ENCODE data around the gene DLG1. TPM values are rescaled to one million over a fixed set of nuclear protein-coding genes. Genes with fewer than 3 reads are reported as not detected.

DLG1 gene
- total and polyA plus RNA-seq, 9 of the 15 experiments (the other 6 are each of a cell fraction or from before 2014, with no cell fraction given): 9.4 to 63.5 (median 43.6) TPM

DNA sequence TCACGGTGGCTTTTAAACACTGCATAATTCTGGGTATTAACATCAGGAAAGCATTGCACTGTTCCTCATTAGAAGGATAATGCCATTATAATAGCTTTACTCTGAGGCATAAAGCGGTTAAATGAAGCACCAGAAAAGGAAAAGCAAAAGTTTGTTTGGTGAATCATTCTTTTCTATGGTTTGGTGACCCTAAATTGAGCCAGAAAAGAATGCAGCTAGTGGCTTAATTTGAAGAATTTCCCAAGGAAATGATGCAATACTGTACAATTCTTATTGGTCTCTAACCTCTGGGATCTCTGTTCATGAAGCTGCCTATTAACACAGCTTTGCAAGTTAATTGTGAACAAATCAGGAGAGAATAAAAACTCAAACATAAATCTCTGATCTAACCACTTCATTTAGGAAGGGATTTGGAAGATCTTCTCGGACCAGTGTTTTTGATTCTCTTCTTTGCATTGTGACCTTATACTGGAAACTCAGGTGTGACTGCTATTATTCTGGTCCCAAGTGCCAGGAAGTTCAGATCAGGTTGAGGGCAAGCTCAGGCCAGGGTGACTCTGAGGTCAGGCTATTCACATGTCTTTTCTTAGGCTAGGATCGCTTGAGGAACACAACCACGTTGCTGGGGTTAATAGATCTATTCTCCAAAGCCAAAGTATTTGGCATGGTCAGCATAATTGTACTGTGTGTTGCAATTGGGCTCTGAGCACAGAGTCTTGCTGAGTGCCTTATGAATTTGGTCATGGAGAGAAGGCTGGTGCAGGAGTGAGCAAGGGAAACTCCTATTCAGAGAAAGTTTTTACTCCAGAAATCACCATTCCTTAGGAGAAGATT is 11.3 kb upstream of the DLG1 start (continued):
- TF ChIP-seq, protein P1, sequence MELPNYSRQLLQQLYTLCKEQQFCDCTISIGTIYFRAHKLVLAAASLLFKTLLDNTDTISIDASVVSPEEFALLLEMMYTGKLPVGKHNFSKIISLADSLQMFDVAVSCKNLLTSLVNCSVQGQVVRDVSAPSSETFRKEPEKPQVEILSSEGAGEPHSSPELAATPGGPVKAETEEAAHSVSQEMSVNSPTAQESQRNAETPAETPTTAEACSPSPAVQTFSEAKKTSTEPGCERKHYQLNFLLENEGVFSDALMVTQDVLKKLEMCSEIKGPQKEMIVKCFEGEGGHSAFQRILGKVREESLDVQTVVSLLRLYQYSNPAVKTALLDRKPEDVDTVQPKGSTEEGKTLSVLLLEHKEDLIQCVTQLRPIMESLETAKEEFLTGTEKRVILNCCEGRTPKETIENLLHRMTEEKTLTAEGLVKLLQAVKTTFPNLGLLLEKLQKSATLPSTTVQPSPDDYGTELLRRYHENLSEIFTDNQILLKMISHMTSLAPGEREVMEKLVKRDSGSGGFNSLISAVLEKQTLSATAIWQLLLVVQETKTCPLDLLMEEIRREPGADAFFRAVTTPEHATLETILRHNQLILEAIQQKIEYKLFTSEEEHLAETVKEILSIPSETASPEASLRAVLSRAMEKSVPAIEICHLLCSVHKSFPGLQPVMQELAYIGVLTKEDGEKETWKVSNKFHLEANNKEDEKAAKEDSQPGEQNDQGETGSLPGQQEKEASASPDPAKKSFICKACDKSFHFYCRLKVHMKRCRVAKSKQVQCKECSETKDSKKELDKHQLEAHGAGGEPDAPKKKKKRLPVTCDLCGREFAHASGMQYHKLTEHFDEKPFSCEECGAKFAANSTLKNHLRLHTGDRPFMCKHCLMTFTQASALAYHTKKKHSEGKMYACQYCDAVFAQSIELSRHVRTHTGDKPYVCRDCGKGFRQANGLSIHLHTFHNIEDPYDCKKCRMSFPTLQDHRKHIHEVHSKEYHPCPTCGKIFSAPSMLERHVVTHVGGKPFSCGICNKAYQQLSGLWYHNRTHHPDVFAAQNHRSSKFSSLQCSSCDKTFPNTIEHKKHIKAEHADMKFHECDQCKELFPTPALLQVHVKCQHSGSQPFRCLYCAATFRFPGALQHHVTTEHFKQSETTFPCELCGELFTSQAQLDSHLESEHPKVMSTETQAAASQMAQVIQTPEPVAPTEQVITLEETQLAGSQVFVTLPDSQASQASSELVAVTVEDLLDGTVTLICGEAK (IDR thresholded peaks at IDR 0.05): 0 out of 2 replicates have a peak, but pooled peaks have one; percentile 4
- TF ChIP-seq, protein P1 (CRISPR knock-in tag; IDR thresholded peaks at IDR 0.05): no peak
- no peak for TF ChIP-seq TAF7 (tag; IDR thresholded peaks at IDR 0.05)
- TF ChIP-seq CEBPG (CRISPR knock-in tag; IDR thresholded peaks at IDR 0.05): peak; percentile 88
- TF ChIP-seq CEBPG (tag; conservative IDR thresholded peaks at IDR 0.05 in 1 of 2, IDR thresholded peaks at IDR 0.05 in 1 of 2): peak; percentile 97 to 99
- TF ChIP-seq, protein P2, sequence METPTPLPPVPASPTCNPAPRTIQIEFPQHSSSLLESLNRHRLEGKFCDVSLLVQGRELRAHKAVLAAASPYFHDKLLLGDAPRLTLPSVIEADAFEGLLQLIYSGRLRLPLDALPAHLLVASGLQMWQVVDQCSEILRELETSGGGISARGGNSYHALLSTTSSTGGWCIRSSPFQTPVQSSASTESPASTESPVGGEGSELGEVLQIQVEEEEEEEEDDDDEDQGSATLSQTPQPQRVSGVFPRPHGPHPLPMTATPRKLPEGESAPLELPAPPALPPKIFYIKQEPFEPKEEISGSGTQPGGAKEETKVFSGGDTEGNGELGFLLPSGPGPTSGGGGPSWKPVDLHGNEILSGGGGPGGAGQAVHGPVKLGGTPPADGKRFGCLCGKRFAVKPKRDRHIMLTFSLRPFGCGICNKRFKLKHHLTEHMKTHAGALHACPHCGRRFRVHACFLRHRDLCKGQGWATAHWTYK (CRISPR knock-in tag; IDR thresholded peaks at IDR 0.05): 0 out of 2 replicates have a peak, but pooled peaks have one; percentile 44
- TF ChIP-seq ESRRA (IDR thresholded peaks at IDR 0.05; ENCODE audit: borderline replicate concordance, low read depth): peak; percentile 82
- peak; percentile 42; the same call in 1 of the 2 replicates for TF ChIP-seq SMARCA4 (IDR thresholded peaks at IDR 0.05)
